Liver (tissue), 3 donors: ENCODE data around the gene PABPN1L.

ENCODE experiments used
- CTCF ChIP-seq: fragments of 150-350 bp; IDR thresholded peaks from 2 replicates; pipeline ENCODE4 v1.5.1; 2017; ENCODE audit warnings: improper control_type of control experiment, low read depth, low read length; ENCODE audit not compliant: missing input control
- HNF4A ChIP-seq, 2 donors: conservative IDR thresholded peaks; 2 replicates each; pipeline ENCODE4 v1.6.1; 2016; ENCODE audit warnings: antibody characterized with exemption in 2 of 2, mild to moderate bottlenecking in 2 of 2
- JUND ChIP-seq, 2 donors: IDR thresholded peaks; 2 replicates each; pipeline ENCODE4 v1.6.1; 2016; ENCODE audit warnings: antibody characterized with exemption in 2 of 2
- MAX ChIP-seq: IDR thresholded peaks from 2 replicates; pipeline ENCODE4 v1.6.1; 2016; ENCODE audit warnings: antibody characterized with exemption
- RAD21 ChIP-seq, 2 donors: IDR thresholded peaks; 2 replicates each; pipeline ENCODE4 v1.6.1; 2016; ENCODE audit warnings: antibody characterized with exemption in 2 of 2, mild to moderate bottlenecking in 2 of 2
- REST ChIP-seq: IDR thresholded peaks from 2 replicates; pipeline ENCODE4 v1.6.1; 2016; ENCODE audit warnings: antibody characterized with exemption, mild to moderate bottlenecking
- SP1 ChIP-seq: IDR thresholded peaks from 2 replicates; pipeline ENCODE4 v1.6.1; 2018; ENCODE audit warnings: antibody characterized with exemption, mild to moderate bottlenecking
- TAF1 ChIP-seq: conservative IDR thresholded peaks from 2 replicates; pipeline ENCODE4 v1.6.1; 2016; ENCODE audit warnings: antibody characterized with exemption, mild to moderate bottlenecking
- YY1 ChIP-seq: IDR thresholded peaks from 2 replicates; pipeline ENCODE4 v1.6.1; 2016; ENCODE audit warnings: antibody characterized with exemption, mild to moderate bottlenecking
- ZBTB33 ChIP-seq: IDR thresholded peaks from 2 replicates; pipeline ENCODE4 v1.6.1; 2016; ENCODE audit warnings: antibody characterized with exemption
- donor health status: healthy.
- donor health status: healthy.

- TF ChIP-seq CTCF (no peak), SP1 (no peak), TAF1 (no peak), REST (no peak), JUND (IDR thresholded peaks at IDR 0.05) (no peak), MAX (no peak), YY1 (no peak), RAD21 (IDR thresholded peaks at IDR 0.05) (no peak), HNF4A (conservative IDR thresholded peaks at IDR 0.05) (no peak), ZBTB33 (no peak)
Measured at GRCh38 chr16:88824256-88825077, 42.0 kb downstream of the PABPN1L start.
